GM18868 (cell line): ENCODE data around the gene CNOT11.

ENCODE experiments used
- ATAC-seq: cut with Tn5 transposase; IDR thresholded peaks from one replicate; pipeline ENCODE4 v1.9.1; 2021; ENCODE audit warnings: mild to moderate bottlenecking, moderate library complexity; ENCODE audit not compliant: unreplicated experiment

CNOT11 gene

DNA sequence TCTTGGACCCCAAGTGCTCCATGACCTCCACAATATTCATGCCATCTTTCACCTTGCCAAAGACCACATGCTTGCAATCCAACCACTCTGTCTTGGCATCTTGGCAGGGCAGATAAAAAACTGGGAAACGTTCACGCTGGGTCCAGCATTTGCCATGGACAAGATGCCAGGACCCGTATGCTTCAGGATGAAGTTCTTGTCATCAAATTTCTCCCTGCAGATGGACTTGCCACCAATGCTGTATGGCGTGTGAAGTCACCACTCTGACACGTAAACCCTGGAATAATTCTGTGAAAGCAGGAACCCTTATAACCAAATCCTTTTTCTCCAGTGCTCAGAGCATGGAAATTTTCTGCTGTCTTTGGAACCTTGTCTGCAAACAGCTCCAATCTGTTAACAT is 21.5 kb downstream of the CNOT11 start:
- no peak for ATAC-seq

DNA sequence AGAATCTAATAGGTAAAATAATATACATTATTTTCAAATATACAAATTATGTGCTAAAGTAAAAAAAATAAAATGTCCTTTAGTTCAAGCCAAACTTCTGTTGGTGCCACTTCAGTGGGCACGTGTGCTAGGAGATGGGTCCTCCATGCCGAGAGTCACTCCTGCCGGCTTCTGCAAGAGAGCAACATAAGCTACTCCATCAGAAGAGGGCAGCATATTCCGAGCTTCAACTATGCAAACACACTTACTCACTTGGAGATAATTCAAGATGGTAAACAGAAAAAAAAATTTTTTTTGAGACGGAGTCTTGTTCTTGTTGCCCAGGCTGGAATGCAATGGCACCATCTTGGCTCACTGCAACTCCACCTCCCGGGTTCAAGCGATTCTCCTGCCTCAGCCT is 24.4 kb downstream of the CNOT11 start:
- no peak for ATAC-seq

DNA sequence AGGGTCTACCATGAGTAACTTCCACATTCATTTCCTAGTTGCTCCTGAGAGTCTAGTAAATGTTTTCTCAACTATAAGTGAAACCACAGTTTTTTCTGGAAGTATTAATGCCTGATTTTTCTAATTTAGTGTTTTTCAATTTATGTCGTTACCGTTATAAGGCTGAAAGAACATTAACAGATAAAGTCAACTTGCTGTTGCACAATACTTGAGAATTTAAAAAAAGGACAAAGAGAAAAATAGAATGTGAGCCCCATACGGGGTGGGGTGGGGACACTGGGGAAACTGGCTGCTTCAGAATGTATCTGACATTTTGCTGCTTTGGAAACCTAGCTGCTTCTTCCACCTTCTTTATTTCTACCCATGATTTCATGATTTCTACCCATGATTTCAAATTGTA is 26.2 kb downstream of the CNOT11 start:
- ATAC-seq: no peak

DNA sequence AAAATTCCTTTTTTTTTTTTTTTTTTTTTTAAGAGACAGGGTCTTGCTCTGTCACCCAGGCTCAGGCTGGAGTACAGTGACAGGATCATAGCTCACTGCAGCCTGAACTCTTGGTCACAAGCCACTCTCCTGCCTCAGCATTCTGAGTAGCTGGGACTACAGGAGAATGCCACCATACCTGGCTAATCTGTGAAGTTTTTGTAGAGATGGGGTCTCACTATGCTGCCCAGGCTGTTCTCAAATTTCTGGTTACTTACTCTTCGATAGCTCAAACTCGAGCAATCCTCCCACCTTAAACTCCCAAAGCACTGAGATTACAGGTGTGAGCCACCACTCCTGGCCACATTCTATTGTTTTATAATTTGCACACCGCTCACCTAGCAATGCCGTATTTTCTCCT is 28.8 kb downstream of the CNOT11 start:
- ATAC-seq: no peak

DNA sequence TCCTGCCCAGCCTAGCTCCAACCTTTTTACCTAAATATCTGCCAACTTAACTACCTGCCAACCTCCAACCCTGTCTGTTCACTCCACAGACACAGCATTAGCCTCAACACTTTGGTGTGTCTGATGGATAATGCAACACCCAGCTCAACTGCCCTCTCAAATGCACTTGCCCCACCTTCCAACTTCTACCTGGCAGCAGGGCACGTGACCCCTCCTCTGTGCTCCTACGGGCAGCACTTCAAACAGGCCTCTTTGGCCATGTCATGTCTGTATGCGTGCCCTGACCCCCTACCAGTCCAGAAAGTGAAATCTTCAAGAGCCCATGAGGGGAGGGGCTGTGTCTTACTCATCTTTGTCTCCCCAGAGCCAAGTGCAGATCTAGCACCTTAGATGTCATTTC is 30.3 kb downstream of the CNOT11 start:
- no peak for ATAC-seq

DNA sequence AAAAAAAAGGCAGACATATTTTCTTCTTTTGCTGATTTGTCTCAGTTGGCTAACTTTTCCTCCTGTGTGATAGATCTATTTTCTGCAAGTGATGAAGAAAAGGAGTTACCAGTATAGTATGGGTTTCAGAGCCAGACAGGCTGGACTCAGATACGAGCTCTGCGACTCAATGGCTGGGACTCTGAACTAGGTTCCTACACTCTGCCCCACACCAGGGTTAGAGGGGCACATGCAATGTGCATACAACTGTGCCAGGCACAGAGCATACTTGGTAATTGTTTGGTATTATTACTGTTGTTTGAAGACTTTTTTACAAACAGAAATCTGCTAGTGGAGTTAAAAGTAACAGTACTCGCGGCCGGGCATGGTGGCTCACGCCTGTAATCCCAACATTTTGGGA is 34.0 kb downstream of the CNOT11 start:
- ATAC-seq: no peak

DNA sequence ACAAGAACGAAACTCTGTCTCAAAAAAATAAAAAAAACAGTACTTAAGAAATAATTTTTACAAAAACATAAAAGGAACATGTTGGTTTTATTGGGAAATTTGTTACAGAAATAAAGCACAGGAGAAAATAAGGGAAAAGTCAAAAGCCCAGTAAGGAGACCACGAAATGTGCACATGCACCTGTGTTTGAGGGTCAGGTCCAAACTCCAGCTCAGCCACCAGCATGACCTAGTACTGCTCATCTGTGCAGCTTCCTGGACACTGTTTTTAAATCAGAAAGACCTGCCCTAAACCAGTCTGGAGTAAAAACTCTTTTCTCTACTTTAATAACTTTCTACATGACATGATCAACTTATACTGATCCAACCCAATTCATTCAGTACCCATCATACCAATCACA is 34.6 kb downstream of the CNOT11 start:
- no peak for ATAC-seq

DNA sequence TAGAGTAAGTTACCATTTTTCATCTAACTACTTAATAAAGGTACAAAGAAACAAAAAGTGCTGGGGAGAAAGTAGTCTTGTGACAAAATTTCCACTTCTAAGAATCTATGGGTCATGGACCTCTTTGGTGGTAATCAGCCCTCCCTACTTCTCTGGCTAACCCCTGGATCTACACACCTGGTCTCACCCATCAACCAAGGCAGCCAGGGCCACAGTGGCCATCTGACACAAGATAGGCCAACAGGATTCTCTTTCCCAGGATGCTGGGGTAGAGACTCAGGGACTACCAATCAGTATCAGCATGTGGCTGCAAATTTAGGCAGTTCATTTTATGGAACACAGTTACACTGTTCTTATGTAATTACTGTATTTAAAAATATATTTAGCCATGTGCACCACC is 38.0 kb downstream of the CNOT11 start:
- no peak for ATAC-seq

DNA sequence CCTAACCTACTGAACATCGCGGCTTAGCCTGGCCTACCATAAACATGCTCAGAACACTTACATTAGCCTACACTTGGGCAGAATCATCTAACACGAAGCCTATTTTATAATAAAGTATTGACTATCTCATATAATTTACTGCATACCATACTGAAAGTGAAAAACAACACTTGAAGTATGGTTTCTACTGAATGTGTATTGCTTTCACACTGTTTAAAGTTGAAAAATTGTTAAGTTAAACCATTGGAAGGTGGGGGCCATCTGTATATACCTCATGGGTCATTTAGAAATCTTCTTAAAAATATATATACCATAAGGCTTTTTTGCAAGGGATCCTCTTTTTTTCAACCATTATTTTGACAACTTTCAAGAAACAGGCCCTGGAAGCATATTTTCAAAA is 39.3 kb downstream of the CNOT11 start:
- no peak for ATAC-seq

DNA sequence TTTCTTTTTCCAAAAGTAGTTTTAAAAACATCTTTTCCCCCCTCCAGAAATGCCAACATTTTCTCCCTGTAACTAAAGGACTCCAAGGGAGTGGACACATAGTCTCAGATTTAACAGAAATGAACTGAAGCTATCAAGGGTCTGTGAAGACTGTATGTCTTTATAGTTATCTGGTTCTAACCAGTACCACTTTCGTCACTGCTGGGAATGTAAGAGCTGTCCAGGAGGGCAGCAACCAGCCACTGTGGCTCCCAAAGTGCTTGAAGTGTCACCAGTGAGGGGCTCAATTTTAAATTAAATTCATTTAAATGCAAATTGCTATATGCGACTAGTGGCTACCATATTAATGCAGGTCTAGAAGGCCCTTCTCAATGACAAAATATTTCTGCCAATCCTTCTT is 40.9 kb downstream of the CNOT11 start:
- no peak for ATAC-seq

DNA sequence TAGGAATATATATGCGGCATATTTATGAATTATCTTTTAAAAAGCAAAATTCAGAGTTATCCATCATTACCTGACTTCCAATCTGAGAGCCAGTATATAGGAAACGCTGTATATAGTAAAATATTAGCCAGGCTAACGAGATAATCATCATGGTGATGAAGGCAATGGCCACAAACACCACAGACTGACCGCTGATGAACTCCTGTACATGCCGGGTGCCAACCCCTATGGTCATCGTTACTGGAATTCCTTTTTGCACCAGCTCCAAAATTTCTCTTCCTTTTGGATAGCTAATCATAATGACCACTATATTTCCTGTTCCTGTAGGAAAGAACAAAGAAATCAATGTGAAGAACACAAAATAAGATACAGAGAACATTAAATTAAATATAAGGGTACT is 42.2 kb downstream of the CNOT11 start:
- no peak for ATAC-seq

DNA sequence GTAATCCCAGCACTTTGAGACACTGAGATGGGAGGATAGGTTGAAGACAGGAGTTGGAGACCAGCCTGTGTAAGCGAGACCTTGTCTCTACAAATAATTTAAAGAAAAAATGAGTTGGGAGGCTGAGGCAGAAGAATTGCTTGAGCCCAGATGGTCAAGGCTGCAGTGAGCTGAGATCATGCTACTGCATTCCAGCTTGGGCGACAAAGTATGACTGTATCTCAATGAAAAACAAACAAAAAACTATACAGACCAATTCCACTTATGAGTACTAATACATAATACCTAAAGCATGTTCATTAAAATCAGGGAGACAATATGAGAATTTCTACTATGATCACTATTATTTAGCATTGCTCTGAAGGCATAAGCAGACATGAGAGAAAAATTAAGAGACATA is 43.2 kb downstream of the CNOT11 start:
- no peak for ATAC-seq

DNA sequence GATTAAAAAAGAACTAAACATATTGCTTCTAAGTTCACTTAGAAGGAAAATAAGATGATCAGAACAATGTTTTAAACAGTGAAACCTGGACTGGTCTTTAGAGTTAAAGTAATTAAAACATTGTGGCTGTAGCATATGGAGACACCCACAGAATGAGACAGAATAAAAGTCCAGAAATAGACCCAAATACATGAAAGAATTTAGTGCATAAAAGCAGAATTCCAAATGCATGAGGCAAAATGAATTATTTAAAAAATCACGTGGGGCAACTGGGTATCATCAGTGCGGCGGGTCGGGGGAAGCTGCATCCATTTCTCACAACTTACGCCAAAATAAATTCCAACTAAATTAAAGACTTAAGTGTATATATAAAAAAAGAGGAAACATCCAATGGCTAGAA is 43.7 kb downstream of the CNOT11 start:
- no peak for ATAC-seq

DNA sequence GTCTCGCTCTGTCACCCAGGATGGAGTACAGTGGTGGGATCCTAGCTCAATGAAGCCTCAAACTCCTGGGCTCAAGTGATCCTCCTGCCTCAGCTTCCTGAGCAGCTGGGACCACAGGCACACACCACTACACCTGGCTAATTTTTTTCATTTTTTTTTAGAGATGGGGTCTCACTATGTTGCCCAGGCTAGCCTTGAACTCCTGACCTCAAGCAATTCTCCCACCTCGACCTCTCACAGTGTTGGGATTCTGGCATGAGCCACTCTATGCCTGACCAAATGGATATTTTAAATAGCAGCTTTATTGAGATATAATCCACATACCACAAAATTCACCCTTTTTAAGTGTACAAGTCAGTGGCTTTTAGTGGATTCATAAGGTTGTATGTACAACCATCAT is 44.7 kb downstream of the CNOT11 start:
- ATAC-seq: no peak

DNA sequence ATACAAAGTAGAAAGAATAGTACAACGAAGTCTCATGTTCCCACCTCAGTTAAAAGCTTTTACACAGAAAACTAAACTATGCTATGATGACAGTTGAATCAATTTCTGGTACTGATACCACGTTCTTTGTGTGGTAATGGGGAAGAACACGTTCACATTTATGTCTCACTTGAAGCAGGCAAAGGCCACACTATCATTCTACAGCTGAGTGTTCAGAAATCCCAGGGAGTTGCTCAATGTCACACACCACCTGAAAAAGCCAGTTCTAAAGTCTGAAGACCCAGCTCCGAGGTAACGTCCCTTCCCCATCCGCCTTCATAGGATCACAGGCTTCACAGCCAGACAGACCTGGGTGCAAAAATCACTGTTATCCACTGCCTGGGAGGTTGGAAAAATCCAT is 46.9 kb downstream of the CNOT11 start:
- no peak for ATAC-seq

DNA sequence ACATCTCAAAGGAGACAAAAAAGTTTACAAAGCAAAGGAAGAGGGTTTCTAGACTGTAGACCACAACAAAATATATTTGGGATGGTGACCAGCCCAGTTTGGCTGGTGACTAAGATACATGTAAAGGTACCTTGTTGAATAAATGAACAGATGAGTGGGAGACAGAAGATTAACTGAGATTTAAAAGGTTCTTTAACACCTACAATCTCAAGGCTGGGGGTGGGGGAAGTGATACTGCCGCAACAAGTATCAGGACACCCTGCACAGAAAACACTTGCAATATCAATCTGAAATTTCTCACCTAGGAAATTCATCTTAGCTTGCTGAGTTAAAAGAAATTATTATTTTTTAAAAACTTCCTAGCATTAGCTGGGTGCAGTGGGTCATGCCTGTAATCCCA is 47.5 kb downstream of the CNOT11 start:
- ATAC-seq: no peak

DNA sequence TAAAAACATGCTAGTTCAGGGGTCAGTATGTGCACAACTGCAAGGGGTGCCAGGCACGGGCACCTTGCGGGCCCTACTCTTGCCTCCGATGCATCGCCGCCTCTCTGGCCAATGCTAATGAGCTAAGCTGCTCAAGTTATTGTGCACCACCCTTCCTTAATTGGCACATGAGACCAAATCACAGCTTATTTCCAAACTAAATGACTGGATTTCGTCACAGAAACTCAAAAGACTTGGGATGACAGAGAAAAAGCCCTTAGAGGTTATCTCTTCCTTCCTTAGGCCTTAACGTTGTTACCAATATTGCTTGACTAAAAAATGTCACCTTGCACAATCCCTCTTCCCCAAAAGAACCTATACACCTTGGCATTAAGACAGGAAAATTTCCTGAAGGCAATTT is 48.1 kb downstream of the CNOT11 start:
- no peak for ATAC-seq

DNA sequence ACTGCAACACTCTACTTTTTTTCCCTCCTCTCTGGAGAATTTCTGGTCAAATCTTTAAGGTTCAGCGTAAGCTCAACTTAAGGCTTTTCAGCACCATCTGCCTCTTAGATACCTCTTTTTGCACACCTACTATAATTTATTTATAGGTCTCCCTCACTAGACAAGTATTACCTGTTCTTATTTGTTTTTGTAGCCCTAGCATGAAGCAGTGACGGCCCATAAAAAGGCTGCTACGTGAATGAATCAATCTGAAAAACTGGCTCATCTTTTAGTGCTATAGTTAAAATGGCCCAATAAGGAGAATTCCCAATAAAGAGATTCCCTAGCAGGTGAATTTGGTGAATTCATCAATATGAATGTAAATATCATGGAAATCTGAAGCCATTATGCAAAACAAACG is 49.3 kb downstream of the CNOT11 start:
- no peak for ATAC-seq

DNA sequence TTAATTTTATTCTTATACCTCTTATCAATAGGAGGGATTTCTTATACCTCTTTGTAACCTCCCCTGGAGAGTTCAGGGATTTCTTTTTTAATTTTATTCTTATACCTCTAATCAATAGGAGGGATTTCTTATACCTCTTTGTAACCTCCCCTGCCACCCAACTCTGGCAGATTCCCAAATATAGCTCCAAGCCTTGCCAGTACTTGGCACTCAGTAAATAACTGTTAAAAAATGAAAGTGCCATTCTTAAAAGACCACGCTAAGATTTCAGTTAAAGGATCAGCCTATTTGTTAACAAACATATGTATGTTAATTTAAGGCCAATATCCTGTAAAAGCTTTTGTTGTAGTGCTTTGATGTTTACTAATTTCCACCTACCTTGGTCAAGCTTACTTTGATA is 51.0 kb downstream of the CNOT11 start:
- no peak for ATAC-seq

DNA sequence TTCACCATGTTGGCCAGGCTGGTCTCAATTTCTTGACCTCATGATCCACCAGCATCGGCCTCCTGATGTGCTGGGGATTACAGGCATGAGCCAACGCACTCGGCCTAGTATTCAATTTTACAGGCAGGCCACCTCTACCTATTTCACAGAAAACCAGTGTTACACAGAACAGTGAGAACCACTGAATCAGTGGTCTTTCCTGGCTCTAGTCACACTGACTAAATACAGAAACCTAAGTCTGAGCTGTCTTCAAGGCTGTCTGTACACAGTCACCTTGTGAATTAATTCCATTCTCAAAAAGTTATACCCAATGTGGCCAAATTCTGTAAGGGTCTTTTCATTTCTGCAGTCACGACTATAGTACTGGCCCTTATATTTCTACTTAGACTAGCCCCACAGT is 52.3 kb downstream of the CNOT11 start:
- ATAC-seq: no peak

DNA sequence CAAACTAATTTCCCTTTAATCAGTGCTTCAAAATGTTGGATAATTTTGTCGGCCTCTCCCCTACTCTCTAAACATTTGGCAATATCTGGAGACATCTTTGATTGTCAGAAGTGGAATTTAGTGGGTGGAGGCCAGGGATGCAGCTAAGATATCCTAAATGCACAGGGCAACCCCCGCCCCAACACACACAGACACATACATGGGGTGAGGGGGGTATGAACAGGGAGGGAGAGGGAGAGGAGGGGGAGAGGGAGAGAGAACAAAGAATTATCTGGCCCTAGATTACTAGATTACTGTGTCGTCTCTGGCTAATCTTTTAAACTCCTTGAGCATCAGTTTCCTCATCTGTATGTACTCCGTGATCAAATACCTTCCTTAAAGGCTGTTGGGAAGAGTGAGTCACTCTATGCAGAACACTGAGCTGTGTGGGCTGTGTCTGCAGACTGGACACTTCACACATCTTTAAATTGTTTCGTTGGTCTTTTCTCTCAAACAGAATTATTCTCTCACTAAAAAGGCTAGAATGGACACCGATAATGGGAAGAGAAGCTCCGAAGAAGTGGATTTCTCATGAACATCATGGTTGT is 52.9 kb downstream of the CNOT11 start:
- ATAC-seq: no peak

DNA sequence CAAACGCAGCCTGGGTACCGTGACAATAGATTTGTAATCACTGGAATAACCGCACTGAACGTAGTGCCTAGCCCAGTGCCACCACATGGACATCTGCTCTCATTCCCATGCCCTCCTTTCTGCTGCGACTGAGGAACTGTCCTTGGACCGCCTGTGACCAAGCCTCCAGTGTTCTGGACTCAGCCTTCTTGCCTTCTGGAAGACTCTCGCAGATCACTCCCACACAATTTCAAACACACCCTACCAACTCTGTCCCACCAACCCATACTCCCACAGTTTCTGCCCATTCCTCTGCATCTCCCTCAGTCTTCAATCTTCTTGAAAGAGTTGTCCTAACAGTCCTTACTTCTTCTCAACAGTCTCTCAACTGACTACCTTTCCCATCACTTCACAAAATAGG is 53.7 kb downstream of the CNOT11 start:
- ATAC-seq: peak; percentile 3

DNA sequence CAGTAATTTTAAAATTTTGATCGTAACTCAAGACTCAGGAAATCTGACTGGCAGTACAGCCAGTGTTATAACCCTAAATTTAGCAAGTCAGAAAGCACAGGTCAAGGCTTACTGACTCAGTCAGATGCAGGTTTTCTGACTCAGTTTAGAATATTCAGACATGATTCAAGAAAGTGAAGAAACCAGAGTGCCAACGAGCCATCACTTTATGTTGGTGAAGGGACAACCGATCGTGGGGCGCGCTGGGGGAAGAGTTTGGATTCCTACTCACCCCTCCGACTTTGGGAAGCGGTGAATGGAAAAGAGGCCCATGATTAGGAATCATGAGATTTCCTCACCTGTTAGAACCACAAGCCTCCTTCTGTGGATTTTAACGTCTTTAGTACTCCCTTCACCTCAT is 54.8 kb downstream of the CNOT11 start:
- ATAC-seq: no peak

DNA sequence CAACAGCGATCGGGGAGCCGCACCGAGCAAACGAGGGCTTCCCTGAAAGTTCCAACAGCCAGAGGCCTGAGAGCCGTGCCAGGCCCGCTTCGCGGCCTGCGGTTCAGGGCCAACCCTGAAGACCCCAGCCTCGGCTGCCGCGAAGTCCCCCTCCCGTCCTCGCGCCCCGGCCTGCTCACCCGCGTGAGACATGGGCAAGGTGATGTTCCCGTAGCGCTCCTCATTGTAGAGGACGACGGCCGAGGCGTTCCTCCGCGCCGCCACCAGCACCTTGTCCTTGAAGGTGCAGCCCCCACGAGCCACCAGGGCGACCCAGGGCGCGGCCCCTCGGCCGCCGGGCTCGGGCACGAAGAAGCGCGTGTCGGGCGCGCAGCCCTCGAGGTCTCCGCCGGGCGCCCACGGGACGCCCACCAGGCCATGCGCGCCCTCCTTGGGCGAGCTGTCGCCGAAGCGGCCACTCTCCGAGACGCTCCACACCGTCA is 55.3 kb downstream of the CNOT11 start:
- ATAC-seq: peak; percentile 5
